A673 (cell line): ENCODE data around the gene ADAMTS2.

Experiments used
- CTCF ChIP-seq: fragments of 300-800, 200-600 bp; sonication (generic); conservative IDR thresholded peaks from 2 replicates; pipeline ENCODE4 v1.5.1; 2017; ENCODE audit warnings: low read depth, mild to moderate bottlenecking, antibody characterized with exemption, low read length, moderate library complexity, mixed read lengths
- EZH2 ChIP-seq: fragments of 200-600 bp; sonication (generic); IDR thresholded peaks from 2 replicates; pipeline ENCODE4 v1.6.1; 2017; ENCODE audit warnings: borderline replicate concordance, low read depth, mild to moderate bottlenecking, mixed read lengths, antibody characterized with exemption, low read length; ENCODE audit not compliant: poor library complexity, severe bottlenecking

- TF ChIP-seq CTCF: no peak
- TF ChIP-seq EZH2: no peak
Observed at GRCh38 chr5:179219661-179220620, 125.3 kb downstream of the ADAMTS2 start.
